HS-5 (cell line): ENCODE results near the gene DOCK10.
A peak's percentile ranks its signal among the peaks of the same experiment; 100 is the strongest.

ENCODE experiments used
- DNase-seq: peaks from one replicate; pipeline ENCODE4 v3.0.0-alpha.2; 2012; ENCODE audit warnings: low read depth

DOCK10 gene

GRCh38 chr2:224881846-224882245, 160.4 kb downstream of the DOCK10 start:
- no peak for DNase-seq

DNA sequence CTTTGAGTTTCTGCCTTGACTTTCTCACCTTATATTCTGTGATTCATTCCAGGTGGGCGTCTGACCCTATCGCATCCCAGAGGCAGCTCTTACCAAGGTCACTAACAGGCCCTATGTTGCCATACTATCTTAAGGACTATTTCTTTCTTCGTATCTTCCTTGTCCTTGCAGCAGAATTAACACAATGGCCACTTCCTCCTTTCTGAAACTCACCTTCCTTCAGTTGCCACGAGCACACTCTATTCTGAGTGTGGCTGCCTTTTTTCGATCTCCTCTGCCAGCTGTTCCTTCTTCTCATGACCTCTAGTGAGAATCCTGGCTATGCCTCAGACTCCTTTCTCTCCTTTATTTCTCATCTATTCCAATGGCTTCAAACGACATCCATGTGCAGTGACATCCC, 165.7 kb downstream of the DOCK10 start:
- no peak for DNase-seq

DNA sequence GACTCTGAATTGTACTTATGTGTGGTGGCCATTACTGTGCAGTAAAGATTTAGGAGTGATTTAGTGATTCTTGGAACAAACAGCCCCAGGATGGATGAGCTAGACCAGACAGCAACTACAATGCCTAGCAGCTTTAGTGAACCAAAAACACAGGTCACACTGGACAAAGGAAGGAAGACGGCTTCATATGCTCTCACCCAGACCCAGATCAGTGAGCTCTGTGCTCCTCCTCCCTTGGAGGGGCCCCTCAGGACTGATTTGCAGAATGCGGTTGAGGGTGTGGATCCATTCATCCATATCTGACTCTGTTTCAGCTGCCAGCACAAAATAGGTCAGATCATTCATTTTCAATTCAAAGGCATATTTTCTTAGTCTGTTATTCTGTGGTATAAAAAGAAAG, 166.4 kb downstream of the DOCK10 start:
- DNase-seq = no peak

DNA sequence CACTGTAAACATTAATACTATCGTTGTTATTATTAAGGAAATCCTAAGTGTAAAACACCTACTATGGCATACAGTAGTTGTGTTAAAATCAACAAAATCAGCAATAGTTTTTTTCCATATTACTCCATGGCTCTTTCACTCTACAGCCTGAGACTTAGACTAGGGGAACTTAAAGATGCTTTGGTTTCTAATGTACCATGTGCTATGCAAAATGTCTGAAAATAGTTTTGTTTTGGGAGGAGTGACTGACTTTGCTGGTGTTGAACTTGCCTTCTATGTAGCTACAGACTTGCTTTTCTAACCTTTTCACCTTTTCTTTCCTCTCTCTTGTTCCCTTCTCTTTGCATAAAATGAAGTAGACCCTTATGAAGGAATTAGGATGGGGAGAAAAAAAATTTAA, 167.1 kb downstream of the DOCK10 start:
- no peak for DNase-seq

GRCh38 chr2:224871813-224872212, 170.5 kb downstream of the DOCK10 start:
- DNase-seq = no peak

- DNase-seq = no peak
Observed at GRCh38 chr2:224870341-224870740, 171.9 kb downstream of the DOCK10 start.

DNA sequence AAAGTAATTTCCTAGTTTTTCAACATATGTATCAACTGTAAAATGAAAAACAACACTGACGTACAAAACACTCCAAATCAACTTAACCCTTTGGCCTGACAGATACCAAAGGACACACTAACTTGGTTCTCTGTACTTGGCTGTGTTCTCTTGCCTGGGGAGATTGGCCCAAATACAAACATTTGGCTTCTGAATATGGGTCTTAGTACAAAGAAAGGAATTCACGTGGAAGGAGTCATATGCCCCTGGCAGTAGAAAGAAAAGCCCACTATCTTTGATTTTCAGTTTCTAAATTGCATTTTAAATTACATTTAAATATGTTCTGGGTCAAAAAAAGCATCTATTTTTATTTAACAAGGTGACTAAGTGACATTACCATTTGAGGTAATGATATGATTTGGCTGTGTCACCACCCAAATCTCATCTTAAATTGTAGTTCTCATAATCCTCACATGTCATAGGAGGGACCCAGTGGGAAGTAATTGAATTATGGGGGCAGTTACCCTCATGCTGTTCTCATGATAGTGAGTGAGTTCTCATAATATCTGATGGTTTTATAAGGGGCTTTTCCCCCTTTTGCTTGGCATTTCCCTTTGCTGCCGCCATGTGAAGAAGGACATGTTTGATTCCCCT, 172.6 kb downstream of the DOCK10 start:
- DNase-seq = peak; percentile 88

DNA sequence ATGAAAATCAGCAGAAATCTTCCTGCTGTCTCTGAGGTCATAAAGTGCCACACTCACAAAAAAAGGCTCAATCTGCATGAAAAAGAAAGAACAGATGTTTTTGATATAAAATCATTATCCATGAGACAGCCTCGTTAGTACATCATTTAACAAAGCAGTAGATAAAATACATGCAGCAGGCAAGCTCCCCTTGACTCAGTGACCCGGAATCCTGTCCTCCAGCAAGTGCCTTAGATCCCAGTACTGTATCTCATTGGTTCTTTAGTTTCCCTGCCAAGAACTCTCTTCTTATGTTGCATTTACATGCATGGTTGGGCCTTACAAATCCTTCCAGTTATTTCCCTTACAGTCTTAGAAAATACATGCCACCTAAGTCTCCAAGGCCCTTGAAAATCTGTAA, 177.3 kb downstream of the DOCK10 start:
- DNase-seq = no peak

DNA sequence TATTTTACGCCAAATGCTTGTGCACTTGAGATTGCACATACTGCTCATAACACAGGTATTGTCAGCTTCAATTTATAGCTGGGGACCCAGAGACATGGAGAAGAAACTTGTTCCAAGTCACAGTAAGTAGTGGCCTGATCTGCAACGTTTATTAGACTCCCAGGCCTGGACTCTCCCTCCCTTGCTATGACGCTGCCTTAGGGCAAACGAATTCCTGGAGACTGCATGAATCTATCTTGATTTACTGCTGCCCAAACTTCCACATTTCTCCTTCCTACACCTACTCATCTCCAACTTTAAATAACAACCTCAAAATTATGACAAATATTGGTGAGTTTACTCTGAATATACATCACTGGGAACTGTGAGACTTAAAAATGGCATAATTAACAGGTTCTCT, 181.0 kb downstream of the DOCK10 start:
- no peak for DNase-seq

DNA sequence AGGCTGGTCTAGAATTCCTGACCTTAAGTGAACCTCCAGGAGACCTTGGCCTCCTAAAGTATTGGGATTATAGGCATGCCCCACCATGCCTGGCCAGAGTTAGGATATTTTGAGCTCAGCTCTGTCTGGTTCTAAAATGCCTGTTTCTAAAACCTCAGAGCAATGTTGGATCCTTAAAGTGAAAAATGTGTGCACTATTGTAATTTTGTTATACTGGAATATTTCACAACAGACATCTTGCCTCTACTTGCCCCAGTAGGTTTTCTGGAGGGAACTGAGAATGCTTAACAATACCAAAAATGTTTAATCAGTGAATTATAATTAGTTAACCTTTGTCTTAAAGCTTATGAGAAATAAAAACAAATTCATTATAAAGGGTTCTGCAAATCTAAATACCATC, 181.5 kb downstream of the DOCK10 start:
- DNase-seq = no peak

DNA sequence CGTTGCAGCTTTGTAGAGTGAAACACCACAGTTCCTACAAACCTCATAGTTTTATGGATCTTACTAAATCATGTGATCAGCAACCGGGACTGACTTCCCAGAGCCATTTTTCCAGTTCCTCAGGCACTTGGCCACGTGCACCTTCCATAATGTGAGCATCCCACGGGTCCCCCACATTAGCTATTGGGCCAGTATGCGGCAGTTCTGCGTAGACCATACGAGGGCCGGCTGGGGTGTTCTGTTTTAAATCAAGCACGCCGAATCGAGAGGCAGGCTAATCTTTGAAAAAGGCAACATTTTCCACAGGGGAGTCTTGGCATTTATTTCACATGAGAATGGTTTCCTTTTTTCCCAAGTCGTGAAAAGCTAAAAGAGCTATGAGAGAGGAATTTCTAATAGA, 190.5 kb downstream of the DOCK10 start:
- DNase-seq = no peak

GRCh38 chr2:224850081-224850480, 192.2 kb downstream of the DOCK10 start:
- DNase-seq = no peak

DNA sequence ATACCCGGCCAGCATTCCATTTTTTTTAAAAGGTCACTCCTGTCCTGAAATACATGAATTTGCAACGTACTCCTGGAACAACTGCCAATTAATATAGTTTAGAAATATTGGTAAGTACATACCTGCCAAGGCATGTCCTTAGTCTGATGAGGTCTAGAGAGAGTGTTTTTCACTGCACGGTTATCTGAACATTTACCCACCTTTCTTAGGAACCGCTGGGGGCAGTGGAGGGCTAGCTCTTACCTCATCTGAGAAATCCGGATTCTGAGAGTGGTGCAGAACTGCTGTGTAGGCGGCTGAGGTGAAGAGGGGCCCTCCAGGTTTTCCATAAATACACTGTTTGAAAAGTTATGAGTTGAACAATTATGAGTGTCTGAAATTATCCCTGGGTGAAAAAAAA, 193.0 kb downstream of the DOCK10 start:
- DNase-seq = no peak

GRCh38 chr2:224847961-224848850, 194.1 kb downstream of the DOCK10 start:
- DNase-seq = peak; percentile 44

- DNase-seq = no peak
Observed at GRCh38 chr2:224847381-224847780, 194.9 kb downstream of the DOCK10 start.

DNA sequence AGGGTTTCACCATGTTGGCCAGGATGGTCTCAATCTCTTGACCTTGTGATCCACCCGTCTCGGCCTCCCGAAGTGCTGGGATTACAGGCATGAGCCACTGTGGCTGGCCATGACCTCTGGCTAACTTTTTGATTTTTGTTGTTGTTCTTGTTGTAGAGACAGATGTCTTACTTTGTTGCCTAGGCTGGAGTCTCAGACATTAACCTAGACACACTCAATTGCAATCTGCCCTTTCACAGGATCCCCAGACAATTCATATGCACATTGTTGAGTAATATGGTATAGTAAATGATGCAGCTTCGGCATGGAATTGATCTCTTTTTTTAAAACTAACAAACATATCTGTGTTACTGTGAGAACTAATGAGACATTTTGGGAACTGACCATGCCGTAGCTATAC, 195.6 kb downstream of the DOCK10 start:
- DNase-seq = no peak

DNA sequence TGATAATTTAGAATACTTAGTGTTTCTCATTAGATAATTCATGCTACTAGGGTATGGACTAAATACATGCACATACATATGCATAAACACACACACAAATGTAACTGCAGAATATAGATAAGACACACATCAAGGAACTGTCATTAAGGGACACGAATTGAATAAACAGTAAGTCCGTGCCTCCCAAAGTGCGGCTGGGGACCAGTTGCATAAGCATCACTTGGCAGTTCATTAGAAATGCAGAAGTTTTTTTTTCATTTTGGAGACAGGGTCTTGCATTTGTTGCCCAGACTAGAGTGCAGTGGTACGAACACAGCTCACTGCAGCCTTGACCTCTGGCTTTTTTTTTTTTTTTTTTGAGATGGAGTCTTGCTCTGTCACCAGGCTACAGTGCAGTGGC, 196.1 kb downstream of the DOCK10 start:
- no peak for DNase-seq

DNA sequence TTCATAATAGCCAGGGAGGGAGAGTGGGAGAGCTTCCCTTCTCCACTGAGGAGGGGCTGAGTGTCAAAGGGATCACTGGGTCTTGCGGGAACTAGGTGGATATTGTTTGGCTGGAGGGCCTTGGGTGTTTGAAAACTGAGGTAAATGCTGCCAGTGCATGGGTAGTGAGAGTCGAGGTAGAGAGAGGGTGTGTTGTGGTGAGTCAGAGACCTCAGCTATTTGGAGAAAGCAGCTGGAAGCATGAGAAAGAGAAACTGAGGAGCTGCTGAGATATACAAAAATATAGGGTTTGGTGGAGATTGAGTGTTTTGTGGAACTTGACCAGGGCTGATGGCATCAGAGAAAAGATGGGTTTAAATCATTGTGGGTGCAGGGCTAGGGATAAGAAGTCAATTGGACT, 199.1 kb downstream of the DOCK10 start:
- DNase-seq = no peak

DNA sequence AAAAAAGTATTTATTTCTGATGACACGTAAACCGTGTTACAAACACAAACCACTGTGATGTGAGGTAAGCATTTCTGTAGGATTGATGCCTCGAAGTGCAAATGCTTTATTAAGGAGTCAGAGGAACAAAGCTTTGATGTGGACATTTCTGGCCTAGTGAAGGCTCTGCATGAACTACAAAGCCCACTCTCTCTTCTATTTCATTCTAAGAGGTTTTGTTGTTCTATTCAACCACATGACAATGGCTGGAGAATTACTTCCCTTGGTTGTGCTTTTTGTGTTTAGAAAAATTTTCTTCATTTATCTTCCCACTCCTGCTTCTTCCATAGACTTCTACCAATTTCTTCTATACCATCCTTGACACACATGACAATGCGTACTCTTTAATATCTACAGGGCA, 200.4 kb downstream of the DOCK10 start:
- DNase-seq = no peak

DNA sequence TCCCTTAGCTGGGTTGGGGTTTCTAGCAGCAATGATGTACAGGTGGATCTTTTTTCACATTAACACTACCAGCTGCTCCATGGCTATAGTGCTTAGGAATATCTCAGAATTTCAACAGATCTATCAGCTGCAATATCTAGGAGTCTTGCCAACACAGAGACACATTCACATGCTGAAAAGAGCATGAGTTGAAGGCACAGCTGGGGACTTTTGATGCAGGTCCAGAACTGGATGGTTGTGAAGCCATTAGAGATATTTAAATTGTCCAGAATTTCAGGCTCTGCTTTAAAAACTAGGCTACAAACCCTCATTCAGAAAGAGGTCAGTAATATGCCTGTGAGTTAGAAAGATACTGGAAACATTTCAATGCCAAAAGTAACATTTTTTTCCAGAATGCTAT, 203.9 kb downstream of the DOCK10 start:
- DNase-seq = peak; percentile 57

- peak; percentile 95 for DNase-seq
Observed at GRCh38 chr2:224837558-224837957, 204.7 kb downstream of the DOCK10 start.

DNA sequence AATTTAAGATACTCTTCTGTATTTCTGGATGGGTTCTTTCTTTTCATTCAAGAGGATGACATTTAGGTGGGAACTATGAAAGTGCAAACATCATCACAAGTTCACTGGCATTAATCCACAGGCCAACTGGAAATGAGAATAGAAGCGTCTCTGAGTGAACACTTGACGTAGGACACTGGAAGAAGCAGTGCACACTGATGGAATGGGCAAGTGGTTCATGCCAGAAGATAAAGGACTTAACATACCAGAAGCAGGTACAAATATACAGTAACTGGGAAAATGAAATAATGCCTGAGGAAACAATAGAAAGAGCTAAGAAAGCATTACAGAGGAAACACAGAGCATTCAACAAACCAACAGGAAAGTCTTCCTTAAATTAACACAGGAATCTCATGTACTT, 205.2 kb downstream of the DOCK10 start:
- no peak for DNase-seq

GRCh38 chr2:224836263-224836662, 206.0 kb downstream of the DOCK10 start:
- DNase-seq = peak; percentile 77

DNA sequence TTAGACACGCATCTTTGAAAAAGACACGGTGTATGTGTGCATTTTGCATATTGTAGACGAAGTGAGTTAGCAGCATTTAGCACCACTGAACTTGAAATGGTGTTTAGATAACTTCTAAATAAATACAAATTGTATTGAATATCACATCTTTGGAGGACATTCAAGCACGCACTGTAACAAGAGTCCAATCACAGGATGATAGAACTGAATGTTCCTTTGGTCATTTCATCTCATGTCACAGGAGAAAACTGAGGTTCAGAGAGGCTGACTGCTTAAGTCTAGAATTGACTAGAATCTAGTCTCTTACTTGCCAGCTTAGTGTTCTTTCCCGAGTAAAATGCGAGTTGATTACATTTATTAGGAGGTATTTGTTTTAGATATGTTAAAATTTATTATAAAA, 206.9 kb downstream of the DOCK10 start:
- no peak for DNase-seq
